ENCODE measurements around the gene CA5B.

CA5B gene

DNA sequence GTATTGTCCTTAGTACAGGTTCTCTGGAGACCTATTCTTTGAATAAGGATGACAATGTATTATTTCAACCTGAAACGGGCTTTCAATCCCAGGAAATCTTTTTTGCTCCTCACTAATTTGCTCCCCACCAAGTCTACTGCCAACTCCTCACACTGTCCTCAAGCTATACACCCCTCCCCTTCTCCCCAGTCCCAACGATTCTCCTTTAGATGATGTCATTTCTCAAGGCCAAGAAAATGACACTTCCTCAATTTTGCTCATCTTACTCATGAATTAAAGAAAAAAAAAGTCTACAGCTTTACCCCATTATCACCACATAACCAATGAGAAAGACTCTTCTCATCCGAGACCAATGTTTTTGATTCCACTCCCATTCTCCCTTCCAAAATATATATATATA is 96.0 kb downstream of the CA5B start:
- TF ChIP-seq, protein P1, sequence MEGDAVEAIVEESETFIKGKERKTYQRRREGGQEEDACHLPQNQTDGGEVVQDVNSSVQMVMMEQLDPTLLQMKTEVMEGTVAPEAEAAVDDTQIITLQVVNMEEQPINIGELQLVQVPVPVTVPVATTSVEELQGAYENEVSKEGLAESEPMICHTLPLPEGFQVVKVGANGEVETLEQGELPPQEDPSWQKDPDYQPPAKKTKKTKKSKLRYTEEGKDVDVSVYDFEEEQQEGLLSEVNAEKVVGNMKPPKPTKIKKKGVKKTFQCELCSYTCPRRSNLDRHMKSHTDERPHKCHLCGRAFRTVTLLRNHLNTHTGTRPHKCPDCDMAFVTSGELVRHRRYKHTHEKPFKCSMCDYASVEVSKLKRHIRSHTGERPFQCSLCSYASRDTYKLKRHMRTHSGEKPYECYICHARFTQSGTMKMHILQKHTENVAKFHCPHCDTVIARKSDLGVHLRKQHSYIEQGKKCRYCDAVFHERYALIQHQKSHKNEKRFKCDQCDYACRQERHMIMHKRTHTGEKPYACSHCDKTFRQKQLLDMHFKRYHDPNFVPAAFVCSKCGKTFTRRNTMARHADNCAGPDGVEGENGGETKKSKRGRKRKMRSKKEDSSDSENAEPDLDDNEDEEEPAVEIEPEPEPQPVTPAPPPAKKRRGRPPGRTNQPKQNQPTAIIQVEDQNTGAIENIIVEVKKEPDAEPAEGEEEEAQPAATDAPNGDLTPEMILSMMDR (IDR thresholded peaks at IDR 0.05), result no peak

DNA sequence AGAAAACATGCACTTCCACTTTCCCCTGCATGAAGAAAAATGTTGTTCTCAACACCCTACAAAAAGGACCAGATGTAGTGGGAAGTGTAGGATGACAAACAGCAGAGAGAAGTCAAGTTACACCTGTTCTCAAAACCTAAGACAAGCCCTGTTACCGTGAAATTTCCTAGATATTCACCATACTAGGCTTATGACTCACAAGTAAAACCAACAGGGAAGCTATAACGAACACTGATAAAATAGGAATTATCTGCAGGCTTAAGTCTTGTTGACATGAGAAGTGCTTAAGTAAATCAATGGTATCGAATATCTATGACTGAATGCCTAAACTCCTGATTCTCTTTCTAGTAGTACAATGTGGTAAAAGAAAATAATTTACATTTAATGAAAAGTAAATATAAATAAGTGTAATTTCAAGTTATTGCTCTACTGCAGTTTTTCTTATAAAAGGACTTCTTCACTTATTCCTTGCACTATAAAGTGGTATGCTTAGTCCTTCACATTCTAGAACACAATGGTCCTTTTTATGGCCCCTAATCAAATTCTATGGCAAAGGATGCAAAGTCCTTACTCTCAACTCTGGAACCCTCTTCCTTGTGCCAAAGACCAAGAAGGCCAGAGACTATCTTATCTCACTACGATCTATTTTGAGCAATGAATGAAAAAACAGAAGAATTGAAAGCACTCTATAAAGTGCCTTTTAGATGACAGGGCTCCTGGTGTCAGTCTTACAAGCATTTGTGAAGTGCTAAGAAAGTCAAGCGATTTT is 96.9 kb downstream of the CA5B start:
- TF ChIP-seq, protein P1 (IDR thresholded peaks at IDR 0.05), result no peak
